ENCODE data around the gene ARMC3.

GRCh38 chr10:23048191-23048590, 120.3 kb downstream of the ARMC3 start:
- TF ChIP-seq REST (IDR thresholded peaks at IDR 0.05) (no peak), CTCF (IDR thresholded peaks at IDR 0.05) (no peak), EP300 (IDR thresholded peaks at IDR 0.05) (no peak), NPAS2 (CRISPR knock-in tag; IDR thresholded peaks at IDR 0.05; ENCODE audit: borderline replicate concordance) (no peak), POLR2A (IDR thresholded peaks at IDR 0.05; ENCODE audit: low read length) (no peak), RNF2 (IDR thresholded peaks at IDR 0.05; ENCODE audit: borderline replicate concordance, low read depth) (no peak), ZNF302 (CRISPR knock-in tag; IDR thresholded peaks at IDR 0.05) (no peak), ESRRA (IDR thresholded peaks at IDR 0.05; ENCODE audit: borderline replicate concordance, low read length) (no peak), JUN (IDR thresholded peaks at IDR 0.05) (no peak), MAZ (IDR thresholded peaks at IDR 0.05; ENCODE audit: borderline replicate concordance, low read depth, low read length) (no peak), ATOH8 (CRISPR knock-in tag; IDR thresholded peaks at IDR 0.05; ENCODE audit: low read depth) (no peak)
